Amniotic epithelial cell (primary cell): ENCODE results near the gene PRR12.

Experiments used
- DNase-seq: peaks from one replicate; pipeline ENCODE4 v3.0.0-alpha.2; 2010; ENCODE audit warnings: low read depth

The PRR12 gene, protein sequence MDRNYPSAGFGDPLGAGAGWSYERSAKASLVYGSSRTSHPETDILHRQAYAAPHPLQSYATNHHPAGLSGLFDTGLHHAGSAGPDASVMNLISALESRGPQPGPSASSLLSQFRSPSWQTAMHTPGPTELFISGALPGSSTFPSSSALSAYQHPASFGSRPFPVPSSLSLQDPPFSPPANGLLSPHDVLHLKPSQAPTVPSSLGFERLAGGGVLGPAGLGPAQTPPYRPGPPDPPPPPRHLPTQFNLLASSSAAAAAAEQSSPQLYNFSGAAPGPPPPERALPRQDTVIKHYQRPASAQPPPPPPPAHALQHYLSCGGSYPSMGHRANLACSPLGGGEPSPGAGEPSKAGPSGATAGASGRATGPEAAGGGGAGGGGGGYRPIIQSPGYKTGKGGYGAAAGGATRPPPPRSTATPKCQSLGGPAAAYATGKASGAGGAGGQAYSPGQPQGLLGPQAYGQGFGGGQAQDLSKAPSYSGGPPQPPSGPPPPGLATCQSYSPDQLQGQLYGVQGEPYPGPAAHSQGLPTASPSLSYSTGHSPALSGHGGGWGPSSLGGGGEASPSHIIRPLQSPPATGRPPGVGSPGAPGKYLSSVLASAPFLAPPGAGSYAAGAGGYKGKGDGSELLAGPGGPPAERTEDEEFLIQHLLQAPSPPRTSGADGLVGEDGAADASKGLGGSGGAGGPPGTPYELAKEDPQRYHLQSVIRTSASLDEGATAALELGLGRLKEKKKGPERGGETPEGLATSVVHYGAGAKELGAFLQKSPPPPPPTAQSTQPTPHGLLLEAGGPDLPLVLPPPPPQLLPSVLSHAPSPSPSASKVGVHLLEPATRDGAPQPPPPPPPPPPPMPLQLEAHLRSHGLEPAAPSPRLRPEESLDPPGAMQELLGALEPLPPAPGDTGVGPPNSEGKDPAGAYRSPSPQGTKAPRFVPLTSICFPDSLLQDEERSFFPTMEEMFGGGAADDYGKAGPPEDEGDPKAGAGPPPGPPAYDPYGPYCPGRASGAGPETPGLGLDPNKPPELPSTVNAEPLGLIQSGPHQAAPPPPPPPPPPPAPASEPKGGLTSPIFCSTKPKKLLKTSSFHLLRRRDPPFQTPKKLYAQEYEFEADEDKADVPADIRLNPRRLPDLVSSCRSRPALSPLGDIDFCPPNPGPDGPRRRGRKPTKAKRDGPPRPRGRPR (N-terminal part only)

DNA sequence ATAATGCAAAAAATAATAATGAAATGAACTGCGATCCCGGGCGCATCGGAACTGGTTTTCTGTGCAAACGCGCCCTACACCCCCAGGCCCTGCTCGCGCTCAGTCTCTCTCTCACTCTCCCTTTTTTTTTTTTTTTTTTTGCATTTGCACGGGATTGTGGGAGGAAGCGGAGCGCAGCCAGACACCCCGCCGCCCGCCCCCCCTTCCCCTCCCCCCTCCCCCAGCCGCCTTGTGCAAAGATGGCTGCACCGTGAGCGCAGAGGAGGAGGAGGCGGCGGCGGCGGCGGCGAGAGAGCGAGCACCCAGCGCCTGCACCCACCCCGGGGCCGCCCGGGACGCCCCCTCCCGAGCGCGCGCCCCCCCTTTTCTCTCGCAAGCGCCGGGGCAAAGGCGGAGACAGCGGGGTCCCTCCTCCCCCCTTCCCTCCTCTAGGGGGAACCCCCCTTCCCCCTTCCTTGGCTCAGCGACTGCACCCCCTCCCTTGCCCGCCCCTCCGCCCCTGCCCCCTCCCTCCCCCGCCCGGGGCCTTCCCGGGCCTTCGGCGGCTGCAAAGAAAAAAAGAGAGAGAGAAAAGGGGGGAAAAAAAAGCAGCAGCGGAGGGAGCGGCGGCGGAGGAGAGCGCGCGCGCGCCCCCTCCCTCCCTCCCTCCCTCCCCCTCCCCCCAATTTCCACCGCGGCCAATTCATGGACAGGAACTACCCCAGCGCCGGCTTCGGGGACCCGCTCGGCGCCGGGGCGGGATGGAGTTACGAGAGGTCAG, at the start of gene PRR12:
Gene PRR12 (plus strand): TSS at position 212 of the 760 bp plus-strand sequence. CDS start 473 bp downstream, at position 685.
- peak; percentile 66 for DNase-seq

DNA sequence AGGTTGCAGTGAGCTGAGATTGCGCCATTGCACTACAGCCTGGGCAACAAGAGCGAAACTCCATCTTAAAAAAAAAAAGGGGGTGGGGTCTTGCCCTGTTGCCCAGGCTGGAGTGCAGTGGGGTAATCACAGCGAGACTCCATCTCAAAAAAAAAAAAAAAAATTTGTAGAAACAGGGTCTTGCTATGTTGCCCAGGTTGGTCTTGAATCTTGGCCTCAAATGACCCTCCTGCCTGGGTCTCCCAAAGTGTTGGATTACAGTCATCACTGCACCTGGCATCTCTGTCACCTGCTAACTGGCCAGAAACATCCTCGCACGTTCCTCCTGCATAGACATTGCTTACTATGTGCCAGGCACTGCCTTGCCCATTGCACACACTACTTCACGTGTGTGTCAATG, 49.1 kb upstream of the PRR12 start:
- no peak for DNase-seq

DNA sequence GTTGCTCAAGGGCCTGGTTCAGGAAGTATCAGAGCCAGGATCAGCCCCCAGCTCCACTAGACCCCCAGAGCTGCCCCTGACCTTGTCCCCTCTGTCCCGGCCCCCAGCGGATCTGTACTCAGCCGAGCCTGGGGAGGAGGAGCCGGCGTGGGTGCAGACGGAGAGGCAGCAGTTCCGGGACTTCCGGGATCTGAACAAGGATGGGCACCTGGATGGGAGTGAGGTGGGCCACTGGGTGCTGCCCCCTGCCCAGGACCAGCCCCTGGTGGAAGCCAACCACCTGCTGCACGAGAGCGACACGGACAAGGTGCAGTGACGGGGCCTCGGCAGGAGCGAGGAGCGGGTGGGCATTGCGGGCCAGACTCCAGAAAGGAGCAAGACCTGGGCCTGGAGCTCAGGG, 48.5 kb upstream of the PRR12 start:
- DNase-seq = no peak

DNA sequence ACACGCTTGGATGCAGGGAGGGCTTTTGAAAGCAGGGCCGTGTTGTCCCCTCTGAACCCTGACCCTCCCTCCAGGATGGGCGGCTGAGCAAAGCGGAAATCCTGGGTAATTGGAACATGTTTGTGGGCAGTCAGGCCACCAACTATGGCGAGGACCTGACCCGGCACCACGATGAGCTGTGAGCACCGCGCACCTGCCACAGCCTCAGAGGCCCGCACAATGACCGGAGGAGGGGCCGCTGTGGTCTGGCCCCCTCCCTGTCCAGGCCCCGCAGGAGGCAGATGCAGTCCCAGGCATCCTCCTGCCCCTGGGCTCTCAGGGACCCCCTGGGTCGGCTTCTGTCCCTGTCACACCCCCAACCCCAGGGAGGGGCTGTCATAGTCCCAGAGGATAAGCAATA, 48.0 kb upstream of the PRR12 start:
- DNase-seq = no peak

DNA sequence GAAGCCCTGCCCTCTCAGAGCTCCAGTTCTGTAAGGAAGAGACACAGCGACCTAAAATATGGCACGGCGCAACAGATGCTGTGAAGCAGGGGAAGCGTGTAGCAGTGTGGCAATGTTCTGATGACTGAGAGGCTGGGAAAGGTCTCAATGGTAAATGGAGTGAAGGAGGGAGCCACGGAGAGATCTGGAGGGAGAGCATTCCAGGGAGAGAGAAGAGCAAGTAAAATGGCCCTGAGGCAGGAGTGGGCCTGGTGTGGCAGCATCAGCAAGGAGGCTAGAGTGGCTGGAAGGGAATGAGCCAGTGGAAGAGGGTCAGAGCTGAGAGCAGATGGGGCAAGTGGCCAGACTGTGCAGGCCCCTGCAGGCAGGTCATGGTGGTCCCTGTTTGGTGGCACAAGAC, 46.8 kb upstream of the PRR12 start:
- no peak for DNase-seq

DNA sequence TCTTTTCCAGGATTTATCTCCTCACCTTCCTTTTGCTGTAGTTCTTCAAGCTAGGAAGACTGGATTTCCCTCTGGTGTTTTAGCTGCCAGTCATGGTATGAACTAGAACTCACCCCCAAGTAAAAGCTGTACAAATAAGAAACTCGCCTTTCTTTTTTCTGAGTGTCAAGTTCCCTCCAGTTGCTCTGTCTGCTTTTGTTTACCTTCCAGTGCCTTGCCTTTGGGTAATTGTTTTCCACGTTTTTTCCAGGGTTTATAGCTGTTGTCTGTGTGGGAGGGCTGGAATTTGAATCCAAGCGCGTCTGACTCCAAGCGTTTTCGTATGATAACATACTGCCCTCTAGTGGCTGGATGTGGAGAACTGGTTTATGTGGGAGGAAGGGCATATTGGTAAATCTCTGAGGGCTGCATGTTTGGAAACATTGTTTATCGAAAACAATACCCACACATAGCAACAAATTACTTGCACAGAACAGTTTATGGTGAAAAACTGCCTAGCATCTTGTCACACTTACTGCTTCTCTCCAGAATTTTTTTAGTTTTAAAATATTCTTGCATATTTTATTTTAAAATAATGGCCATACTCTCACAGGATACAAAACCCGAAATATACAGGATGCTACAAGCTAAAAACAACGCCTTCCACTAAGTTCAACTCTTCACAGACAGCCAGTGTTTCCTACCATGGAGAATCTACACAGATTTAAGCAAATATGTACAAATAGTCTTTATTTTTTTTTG, 44.0 kb upstream of the PRR12 start:
- peak; percentile 89 for DNase-seq

DNA sequence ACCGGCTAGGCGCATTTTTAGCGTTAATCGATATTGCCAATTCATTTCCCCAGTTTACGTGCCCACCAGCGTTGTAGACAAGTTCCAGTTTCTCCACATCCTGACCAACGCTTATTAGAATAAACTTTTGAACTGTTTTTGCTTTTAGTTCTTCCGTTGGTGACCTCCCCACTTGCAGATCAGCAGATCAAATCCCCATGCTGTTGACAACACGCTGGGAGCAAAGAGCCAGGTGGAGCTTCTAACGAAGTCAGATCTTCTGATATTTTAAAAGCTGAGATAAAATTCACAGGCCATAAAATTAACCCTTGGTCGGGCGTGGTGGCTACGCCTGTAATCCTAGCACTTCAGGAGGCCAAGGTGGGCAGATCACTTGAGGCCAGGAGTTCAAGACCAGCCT, 41.9 kb upstream of the PRR12 start:
- no peak for DNase-seq

DNA sequence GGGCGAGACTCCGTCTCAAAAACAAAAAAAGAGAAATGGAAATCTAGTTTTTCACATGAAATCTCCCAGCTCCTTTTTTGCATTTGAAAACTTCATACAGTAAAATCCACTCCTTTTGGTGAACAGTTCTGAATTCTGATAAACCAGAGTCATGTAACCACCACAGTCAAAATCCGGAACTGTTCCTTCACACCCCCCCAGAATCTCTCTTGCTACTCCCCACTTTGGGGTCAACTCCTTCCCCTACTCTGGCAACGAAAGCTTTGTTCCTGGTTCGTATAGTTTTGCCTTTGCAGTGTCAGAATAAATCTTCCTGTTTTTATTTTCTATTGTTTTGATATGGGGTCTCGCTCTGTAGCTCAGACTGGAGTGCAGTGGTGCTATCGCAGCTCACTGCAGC, 39.5 kb upstream of the PRR12 start:
- DNase-seq = no peak

DNA sequence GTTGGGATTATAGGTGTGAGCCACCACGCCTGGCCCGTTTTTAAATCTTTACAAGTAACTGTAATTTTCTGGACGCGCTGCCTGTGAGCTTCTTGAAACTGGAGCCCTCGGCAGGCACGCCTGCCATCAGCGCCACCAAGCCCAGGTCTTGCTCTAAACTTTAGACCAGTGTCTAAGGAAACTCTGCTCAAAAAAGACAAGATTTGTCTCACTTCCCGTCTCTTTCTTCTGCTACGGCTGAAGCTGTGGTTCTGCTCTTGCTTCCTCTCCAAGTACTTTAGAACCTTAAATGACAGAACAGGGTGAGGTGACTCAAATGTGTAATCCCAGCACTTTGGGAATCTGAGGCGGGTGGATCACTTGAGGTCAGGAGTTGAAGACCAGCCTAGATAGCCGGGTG, 38.2 kb upstream of the PRR12 start:
- DNase-seq = no peak

DNA sequence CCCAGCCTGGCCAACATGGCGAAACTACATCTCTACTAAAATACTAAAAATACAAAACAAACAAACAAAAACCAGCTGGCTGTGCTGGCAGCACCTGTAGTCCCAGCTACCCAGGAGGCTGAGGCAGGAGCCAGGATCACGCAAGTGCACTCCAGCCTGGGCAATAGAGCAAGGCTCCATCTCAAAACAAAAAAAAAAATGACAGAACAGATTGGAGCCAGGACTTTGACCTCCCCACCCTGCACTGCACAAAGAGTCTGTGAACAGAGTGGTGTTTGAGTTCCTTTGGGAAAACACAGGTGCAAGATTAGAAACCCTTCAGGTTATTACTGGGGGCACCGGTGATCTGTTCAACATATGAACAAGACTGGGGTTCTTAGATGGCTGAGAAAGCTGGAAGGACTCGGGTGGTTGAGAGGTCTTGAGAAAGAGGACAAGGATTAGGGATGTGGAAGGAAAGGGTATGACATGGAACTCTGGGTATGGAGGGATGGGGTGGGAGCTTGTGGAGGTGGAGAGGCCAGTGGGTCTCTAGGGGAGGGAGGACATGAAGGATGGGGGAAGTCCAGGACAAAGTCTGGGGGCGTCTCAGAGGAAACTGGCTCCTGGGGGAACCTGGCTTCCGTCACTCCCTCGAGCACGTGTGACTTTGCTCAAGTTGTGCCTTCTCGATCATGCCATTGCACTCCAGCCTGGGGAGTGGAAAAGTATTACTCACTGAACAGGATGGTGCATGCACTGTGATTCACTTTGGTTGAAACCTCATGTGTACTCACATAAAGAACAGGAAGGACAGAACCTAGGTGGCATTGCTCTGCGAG, 37.3 kb upstream of the PRR12 start:
- peak; percentile 79 for DNase-seq

DNA sequence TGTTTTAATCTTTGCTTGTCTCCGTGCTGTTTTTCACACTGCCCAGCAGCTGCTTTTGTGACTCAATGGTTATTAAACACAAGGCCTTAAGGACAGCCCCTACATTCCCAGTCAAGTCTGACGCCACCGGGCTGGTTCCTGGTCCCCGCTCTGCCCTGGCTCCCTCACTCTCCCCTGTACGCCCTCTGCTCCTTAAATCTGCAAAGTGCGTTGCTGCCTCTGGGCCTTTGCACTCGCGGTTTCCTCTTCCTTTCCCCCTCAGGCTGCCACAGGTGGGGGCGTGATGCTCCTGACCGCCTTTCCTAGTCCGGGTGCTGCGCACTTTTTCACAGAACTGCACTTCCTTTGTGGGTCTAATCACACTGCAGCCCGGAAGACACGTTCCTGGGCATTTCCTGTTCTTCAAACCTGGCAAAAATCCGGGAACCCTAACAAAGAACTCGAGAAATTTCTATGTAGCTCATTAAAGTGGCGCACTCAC, 36.2 kb upstream of the PRR12 start:
- DNase-seq = peak; percentile 27

DNA sequence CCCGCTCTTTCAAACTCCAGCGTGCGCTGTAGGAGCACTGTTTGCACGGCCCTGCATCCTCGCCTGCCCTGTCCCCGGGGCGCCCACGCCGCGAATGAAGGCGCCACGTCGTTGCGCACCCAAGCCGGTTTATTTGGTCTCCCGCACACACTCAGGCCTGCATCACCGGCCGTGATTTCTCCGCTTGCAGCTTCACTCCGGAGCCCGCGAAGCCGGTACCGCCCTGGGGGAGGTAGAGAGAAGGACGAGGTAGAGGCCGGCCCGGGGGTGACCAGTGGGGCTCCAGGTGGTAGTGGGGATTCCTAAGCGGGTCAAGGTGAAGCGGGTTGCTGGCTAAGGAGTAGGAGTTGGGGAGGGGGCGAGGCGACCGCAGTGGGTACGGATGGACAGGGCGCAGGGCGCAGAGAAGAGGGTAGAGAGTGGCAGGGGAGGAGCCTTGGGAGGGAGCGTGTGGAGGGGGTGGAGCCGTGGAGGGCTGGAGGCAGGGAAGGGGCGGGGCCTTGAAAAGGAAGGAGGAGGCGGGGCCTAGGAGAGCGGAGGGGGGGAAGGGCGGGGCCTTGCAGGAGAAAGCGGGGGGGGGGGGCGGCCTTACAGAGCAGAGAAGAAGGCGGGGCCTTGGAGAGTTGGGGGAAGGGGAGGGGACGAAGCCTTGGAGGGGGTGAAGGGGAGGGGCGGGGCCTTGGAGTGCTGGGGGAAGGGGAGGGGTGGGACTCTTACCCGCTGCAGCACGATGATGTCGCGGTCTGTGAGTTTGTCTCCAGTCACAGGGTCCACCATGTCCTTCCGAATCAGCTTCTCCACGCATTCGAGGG, 35.2 kb upstream of the PRR12 start:
- DNase-seq = peak; percentile 58

DNA sequence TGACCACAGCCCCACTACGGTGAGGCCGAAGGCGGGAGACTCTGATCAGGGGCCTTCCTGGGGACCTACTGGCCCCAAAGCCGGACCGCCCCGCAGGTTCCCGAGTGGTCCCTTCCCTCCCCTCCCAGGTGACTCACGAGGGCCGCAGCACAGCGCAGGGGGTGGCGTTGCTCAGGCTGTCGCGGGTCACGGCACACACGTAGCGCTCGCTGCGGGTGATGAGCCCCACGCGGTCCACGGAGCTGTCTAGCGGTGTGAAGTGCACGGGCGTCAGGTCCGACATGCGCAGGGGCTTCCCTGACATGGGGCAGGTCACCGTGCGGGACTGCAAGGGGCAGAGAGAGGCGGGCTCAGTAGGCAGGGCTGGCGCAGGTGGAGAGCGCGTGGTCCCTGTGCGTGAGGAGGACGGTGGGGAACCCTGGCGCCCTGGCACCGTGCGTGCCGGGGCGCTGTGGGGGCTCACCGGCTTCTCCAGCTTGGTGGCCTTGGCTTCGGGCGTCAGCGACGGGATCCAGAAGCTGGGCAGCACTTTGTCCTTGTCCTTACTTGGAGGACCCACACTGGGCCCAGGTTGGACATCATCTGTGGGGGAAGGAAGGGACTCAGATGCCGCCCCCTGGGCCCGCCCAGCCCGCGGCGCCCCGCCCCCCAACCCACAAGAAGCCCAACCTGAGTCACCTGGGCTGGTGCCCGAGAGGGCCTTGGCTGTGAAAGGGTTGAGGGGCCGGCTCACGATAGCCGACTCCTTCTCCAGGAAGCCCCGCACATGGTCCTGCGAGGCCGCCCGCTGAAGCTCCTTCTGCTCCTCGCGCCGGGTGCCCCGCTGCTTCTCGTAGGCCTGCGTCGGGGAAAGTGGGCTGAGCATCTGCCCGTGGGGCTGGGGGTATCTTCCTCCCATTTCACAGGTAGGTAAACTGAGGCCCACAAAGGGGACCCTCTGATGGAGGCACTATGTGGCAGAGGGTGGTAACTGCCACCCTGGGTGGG, 34.3 kb upstream of the PRR12 start:
- DNase-seq = no peak

DNA sequence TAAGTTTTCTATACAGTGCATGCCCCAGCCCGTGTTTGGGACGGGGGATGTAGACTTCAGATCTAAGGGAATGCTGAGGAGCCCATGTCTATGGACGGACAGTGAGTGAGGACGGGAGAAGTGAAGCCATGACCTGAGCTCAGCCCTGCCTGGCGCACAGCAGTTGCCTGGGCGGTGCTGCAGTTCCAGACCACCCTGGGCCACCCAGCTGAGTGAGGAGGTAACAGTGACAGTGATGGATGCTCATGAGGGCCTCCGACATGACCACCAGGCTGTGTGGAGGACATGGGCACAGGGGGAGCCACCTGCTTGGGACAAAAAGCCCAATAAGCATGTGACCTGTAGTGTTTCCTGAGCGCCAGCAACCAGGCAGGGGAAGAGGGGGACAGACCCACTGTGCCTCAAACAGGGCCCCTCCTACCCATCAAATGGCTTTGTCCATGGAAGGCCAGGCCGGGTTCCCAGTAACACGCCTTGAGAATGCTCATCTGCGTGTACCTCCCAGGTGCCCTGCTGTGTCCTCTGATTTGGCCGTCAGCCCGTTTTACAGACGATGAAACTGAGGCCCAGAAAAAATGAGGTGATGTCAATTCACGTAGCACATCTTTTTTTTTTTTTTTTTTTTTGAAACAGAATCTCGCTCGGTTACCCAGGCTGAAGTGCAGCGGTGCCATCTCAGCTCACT, 33.2 kb upstream of the PRR12 start:
- DNase-seq = no peak

DNA sequence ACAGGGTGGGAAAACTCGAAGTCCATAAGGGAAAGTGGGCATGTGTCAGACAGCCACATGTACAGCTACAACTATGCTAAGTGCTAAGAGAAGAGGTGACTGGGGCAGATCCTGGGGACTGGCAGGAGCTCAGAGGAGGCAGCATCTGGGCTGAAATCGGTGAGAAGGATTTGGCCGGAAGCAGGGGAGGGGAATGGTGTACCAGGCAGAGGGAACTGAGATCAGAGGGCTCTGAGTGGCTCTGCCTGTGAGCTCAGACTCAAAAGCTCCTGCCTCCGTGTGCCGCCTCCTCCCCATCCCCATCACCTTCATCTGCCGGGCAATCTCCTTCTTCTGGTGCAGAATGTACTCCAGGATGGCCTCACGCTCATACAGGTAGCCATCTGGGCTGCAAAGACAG, 32.4 kb upstream of the PRR12 start:
- no peak for DNase-seq

DNA sequence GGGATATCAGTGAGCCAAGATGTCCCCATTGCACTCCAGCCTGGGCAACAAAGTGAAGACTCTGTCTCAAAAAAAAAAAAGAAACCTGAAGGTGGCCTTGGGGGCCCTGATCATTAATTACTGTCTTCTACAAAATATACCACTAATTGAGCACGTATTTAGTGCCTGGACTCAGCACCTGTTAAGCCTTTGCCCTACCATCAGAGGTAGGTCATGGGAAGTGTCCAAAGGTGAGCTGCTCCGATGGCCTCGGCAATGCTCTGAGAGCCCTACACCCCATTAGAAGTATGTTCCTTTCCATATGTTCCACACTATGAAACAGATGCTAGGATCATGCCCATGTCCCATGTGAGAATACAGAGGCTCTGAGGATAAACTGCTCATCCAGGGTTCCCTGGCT, 31.5 kb upstream of the PRR12 start:
- DNase-seq = no peak

DNA sequence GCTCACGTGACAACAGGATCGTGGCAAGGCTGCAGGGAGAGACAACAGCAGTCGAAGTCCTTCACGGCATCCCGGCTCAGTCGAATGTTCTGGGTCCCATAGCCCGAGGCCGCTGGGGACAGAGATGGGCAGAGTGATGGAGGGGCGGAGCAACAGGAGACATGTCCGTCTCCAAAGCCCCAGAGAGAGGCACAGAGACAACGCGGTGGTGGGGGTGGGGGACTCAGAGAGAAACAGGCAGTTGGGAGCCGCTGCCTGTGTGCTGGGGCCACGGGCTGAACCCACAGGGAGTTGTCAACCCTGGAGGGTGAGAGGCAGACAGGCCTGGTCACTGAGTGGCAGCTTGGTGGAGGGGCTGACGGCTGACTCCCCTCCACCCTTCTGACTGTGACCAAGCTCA, 31.1 kb upstream of the PRR12 start:
- no peak for DNase-seq
